Stimulated activated CD8-positive, alpha-beta memory T cell treated with anti-CD3 and anti-CD28 coated beads, Interleukin-4, amount 100 ng/mL, for 48 hours (primary cell): ENCODE results near the gene TRIM21.
"Not testable (repeated sequence)": the region's sequence is repeated elsewhere in the genome, so short reads cannot be mapped to it uniquely, and the experiment has no call there.

Experiments
- DNase-seq: peaks from one replicate; pipeline ENCODE4 v3.0.0-alpha.2; 2020

Gene TRIM21

DNA sequence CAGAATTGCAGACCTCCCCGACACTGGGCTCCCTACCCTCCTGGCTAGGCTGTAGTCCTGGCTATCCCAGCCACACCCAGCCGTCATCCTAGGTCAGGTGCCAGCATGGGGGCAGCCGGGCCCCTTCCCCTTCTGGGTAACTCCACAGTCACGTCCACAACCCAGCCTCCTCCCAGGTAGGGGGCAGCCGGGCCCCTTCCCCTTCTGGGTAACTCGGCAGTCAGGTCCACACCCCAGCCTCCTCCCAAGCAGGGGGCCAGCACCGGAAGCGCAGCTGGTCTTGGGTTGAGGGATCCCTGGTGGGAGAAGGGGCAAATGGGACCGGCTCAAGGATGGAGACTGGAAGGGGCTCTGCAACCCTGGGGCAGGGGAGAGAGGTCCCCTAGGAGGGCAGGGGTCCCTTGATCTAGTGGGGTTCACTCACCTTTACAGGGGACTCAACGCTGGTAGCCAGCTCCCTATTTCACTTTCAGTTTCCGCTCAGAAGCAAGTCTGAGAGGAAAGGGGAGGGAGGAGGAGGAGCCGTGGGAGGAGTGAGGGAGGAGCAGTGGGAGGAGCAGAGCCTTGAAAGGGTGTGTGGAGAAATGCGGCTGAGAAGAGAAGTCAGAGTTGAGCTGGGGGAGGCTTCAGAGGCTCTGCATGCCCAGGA is at the start of gene TRIM21:
Gene TRIM21, minus strand, starts transcription at position 494 of the 649 bp plus-strand sequence. CDS start 3,293 bp downstream, outside the sequence.
- DNase-seq = peak; percentile 92

DNA sequence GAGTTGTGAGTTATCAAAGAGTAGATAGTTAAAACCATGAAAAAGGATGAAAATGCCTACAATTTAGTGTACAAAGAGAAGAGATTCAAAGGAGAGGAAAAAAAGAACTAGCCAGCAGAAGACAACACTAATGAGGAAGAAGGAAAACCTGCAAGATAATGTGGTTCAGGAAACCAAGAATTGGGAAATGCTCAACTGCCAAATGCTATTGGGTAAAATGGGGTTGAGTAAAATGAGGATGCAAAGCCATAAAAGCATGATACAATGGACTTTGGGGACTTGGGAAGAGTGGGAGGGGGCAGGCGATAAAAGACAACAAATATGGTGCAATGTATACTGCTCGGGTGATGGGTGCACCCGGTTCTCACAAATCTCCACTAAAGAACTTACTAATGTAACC is 48.0 kb upstream of the TRIM21 start:
- DNase-seq = no peak

DNA sequence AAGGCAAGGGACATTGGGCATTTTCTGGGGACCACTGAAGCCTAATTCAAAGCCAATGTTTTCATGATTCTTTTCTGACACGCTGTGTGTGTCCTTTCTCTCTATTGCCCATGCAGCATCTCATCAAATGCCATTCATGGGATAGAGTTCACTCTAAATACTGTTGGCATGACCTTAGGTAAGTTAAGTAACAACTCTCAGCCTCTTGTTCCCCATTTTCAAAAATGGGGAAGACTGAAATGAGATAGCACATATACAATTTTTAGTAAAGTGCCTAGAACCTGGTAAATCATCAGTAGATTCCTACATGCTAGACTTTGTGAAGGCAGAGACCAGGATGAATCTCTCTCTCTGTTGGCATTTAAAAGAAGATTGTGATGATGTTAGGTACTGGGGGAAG is 42.9 kb upstream of the TRIM21 start:
- no peak for DNase-seq

DNA sequence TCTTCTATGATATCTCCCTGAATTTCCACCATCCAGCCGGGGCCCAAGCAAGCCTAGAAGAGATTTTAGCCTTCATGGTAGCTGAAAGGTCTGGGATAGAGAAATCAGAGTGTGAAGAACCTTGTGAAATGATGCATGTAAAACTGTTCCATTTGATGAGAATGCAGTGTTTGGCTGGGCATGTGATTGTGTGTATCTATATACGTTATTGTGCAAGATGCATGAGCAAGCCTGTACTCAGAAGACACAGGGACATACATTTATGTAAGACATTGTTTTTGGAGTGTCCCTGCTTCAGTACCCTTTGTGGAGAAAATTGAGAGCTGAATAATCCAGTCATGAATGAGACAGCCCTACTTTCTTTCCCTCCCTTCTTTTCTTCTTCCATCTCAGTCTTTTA is 40.4 kb upstream of the TRIM21 start:
- DNase-seq = no peak

DNA sequence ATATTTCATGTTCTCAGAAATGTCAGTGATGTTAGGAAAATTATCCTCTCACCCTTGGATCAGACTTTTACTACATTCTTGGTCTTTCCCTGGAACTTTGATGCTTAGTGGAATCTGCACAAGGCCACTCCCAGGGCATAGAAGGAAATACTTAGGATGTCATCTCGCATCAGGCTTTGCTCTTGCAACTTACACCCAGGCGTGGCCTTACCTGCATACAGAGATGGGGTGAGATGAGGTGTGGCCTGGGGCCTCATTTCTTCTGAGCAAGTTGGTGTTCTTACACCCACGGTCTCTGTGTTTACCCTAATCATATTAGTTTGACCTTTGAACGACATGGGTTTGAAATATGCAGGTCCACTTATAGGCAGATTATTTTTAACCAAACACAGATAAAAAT is 36.5 kb upstream of the TRIM21 start:
- DNase-seq = no peak

DNA sequence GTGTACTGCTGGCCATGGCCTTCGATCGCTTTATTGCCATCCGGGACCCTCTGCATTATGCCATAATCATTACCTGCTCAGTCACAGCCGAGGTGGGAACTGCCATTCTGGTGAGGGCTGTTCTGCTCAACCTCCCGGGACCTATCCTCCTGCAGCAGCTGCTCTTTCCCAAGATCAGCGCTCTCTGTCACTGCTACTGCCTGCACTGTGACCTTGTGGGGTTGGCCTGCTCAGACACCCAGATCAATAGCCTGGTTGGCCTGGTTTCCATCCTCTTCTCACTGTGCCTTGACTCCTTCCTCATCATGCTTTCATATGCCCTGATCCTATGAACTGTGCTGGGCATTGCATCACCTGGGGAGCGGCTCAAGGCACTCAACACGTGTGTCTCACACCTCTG is 24.9 kb upstream of the TRIM21 start:
- DNase-seq = no peak

DNA sequence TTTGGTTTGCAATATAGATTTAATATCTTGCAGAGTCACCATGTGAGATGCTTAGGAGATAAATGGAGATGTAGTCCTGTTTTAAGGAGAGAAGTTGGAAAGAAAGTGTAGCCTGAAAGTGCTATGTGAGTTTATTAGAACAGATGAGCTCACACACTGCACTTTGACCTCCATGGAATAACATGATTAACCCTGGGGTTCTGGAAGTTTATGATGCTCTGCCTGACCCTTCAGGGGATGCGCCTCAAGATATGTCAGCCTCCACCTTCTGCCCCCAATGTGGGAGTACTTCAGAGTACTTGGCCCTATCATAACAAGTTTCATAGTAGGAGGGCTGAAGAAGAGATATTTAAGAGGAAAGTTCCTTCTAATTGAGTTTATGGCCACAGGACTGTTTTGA is 23.3 kb upstream of the TRIM21 start:
- no peak for DNase-seq

DNA sequence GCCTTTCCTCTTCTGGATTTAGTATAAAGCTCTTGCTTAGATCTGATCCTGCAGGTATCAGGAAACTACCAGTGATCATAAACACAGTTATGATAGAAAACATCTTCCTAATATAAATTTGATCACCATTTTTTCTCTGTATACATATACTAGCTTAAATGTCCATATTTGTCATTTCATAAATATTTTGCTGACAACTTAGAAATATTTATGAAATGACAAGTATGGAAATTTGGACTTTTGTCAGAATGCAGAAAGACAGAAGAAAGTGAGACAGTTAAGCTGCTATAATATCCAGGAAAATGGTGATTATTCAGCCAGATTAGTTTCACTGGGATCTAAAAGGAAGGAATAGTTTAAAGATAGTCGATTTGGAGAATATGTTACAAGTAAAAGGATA is 22.8 kb upstream of the TRIM21 start:
- no peak for DNase-seq

DNA sequence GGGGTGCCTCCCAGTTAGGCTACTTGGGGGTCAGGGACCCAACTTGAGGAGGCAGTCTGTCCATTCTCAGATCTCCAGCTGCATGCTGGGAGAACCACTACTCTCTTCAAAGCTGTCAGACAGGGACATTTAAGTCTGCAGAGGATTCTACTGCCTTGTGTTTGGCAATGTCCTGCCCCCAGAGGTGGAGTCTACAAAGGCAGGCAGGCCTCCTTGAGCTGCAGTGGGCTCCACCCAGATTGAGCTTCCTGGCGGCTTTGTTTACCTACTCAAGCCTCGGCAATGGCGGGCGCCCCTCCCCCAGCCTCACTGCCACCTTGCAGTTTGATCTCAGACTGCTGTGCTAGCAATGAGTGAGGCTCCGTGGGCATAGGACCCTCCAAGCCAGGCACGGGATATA is 12.7 kb upstream of the TRIM21 start:
- not testable (repeated sequence) for DNase-seq

DNA sequence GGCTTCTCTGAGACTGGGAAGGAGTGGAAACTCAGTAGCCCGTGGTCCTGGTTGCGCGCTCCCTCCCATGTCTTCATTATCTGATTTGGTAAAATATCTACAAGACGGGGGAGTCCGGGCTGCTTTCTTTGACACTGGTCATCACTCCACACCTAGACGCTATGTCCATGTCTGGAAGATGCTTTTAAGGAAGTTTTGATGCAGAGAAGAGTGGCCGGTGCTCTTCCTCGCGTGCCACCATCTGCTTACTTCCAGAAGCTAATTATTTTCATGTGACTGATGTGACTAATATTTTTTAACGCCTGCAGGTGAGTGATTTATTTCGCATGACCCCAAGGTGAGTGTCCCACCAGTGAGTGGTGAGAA is 339 bp upstream of the TRIM21 start:
- no peak for DNase-seq

DNA sequence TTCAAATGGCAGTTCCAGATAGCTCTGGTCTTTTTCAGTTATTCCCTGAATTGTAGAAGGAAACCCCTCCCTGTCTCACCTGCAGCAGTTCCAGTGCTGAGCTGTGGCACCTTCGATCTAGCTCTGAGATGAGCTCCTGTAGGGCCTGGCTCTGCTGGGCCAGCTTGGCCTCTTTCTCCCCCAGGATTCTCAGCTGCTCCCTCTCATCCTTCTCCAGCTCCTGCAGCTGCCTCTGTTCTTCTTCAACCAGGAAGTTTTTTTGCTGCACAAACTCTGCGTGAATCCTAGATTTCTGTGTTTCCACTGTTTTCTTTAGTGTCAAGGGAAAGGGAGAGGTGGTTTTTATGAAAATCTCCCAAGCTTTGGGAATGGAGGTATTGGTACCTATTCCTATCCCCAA is 5.3 kb downstream of the TRIM21 start:
- DNase-seq = no peak

DNA sequence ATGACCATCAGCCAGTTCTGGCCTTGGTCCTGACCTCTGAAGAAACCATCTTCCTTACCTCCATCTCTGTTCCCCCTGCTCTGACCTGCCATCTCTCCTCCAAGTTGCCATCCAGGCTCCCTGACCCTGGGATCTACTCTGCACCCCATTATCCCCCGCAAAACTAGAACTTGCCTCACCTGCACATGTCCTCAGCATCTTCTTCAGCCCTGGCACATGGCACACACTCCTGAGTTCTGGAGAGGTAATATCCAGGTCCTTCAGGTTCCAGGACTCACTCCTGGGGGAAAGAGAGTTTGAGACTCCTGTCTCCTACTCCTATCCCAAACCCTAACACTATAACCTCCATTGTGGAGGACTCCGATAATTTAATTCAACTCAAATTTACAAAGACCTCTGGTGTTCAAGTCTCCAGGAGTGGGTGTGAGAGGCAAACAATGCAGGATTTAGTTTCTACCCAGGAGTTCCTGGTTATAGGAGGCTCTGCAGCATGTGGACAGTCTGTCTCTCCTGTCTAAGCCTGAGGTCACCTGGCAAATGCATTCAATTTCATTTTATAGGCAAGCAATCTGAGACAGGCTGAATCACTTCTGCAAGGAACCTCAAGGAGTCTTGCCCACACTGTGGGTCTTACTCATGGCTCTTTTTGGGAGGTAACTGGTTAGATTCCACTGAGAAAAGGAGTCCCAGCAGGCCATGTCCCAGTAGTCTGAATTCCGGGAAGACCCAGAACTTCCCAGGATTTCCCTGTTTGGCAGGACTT is 7.3 kb downstream of the TRIM21 start:
- no peak for DNase-seq

DNA sequence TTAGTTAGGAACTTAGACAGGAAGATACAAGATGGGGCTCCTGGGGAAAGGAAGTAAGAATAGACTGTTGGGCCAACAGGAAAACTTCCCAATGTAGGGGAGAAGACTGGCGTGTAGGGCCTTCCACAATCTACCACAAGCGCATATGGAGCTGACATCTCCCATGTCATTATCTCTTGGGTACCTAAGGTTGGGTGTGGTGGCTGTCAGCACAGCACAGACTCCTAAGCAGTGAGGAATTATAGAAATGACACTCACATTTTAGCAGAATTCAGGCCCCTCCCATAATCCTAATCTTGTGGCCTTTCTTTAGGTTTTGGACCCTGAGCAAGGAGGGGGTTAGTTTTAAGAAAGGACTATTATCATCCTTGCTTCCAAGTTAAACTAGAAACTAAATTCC is 11.6 kb downstream of the TRIM21 start:
- no peak for DNase-seq

DNA sequence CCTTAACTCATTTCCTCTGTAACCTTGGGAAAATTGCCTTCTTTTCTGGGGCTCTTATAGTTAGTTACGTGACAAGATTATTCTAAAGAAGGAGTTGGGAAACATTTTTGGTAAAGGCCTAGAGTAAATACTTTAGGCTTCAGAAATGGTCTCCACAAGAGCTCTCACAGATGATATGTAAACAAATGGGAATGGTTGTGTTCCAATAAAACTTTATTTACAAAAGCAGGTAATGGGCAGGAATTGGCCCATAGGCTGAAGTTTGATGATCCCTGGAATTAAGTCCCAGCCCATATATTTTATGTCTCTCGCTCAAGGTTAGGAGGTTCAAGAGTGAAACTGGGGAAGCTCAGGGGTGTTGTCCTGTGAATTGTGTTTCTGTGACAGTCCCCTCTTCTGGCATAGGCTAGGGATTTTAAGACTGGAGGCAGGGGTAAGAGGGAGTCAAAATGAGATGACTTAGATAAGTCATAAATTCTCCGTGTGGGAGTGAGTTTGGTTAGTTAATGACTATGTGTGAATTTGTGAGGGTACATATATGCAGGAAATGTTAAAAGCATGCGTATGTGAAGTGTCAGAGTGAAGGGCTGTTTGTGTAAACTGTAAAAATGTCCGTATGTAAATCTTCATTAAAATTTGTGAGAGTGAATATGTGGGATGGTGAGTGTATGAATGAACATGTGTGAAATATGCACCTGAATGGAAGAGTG is 17.9 kb downstream of the TRIM21 start:
- DNase-seq = no peak

DNA sequence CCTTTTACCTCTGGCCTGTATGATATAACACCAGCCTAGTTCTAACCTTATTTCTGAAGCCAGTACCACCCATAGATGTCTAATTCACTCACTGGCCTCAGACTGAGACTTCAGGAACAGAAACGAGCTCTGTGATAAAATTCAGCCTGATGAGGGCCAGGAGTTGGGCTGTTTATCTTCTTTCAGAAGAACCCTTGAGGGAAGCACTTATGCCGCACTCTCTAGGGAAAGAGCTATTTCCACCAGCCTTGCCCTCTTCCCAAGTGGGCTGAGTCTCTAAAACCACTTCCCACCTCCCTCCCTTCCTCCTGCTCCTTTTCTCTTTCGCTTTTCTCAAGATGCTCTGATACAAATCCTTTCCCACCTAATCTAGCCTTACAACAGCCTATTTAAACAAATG is 23.3 kb downstream of the TRIM21 start:
- no peak for DNase-seq

DNA sequence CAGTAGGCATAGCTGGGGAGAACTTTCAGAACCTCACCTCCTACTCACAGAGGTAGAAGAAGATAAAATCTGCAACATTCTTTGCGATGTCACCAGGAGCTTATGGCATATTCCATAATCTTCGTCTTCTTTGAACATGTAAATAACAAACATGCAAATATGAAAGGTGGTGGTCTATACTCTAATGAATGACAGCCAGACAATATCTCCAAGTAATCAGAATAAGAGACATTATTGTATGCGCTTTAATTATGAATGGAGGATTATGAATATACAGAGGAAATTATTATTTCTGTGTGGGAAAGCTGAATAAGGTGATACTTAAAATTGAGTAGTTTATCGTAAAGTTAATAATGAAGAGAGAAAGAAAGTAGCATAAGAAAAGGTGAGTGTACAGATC is 25.2 kb downstream of the TRIM21 start, which contains the start of gene OR52B4:
Gene OR52B4, minus strand, starts transcription at position 101 of the 400 bp plus-strand sequence. Its CDS starts 91 bp downstream, at position 10.
- no peak for DNase-seq

DNA sequence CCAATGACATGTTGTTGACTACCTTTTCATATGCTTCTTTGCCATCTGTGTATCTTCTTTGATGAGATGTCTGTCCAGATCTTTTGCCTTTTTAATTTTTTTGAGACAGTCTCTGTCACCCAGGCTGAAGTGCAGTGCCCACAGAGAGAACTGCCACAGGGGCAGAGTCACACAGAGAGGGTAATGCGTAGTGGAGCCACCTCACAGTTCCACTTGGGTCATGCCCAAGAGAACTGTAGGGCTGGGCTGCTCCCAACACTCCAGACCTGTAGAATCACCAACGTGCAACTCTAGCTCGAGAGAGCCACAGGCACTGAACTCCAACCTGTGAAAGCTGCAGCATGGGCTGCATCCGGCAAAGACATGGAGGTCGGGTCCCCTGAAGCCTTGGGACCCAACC is 45.4 kb downstream of the TRIM21 start:
- DNase-seq = not testable (repeated sequence)

DNA sequence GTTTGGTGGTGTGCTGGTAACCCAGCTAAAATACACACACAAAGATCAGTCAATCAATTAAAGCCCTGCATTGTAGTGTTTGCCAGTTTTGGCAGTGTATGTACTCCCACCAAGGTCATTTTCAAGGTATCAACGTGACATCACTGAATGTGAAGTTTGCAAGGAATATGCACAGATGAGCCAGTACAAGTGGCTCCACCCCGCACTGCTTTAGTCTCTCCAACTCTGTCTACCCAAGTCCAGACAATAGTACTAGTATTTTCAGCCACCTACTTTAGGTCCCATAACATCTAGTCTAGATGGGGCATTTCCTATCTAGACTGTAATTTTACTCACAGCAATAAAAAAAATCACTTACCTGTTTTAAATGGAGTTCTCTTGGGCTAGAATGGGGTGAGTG is 48.1 kb downstream of the TRIM21 start:
- DNase-seq = not testable (repeated sequence)
